ENCODE measurements around the gene PIP5K1C. TPM values are rescaled to one million over a fixed set of nuclear protein-coding genes. Genes with fewer than 3 reads are reported as not detected.
"Not testable (repeated sequence)": the region's sequence is repeated elsewhere in the genome, so short reads cannot be mapped to it uniquely, and the experiment has no call there.

The PIP5K1C gene
- total RNA-seq, 1 experiment from 2014 or later = 24.5 TPM

DNA sequence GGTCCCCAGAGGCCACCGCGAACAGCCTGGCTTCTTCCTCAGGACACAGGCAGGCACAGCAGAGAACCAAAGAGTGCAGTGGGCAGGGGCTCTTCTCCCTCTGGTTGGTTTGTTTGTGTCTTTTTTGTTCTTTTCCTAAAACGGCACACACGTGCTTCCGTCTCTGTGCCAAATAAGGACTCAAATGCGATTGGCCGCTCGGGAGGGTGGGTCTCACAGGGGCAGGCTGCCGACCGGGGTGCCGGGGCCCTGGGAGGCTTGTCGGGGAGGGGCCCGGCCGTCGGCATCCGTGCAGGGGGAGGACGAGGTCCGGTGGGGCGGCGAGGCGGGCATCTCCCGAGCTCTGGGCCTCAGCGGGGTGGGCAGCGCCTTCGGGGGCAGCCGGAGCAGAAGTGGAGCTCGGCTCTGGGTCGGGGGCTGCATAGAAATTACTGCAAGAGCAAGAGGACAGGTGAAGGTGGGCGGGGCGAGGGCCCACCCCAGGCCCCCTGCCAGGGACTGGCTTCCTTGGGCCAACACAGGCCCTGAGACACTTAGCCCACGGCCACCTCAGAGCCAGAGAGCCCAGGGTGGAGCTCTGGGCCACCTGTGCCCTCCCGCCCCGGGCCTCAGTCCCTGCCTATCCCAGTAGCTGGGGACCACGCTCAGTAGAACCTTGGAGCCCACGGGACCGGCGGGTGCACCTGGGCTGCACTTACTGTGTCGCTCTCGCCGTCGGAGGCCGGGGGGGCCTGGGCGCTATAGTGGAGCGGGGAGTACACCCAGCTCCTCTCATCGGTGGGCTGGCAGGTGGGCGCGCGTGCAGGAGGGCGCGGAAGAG is 67.3 kb downstream of the PIP5K1C start:
- DNase-seq = no peak
- H3K36me3 ChIP-seq (ENCODE audit: control insufficient read depth, insufficient read depth, low read length) = no peaks in the 10 kb centered on the region
- Mint-ChIP-seq H3K9me3 (ENCODE audit: unreplicated experiment) (no peaks in the 10 kb centered on the region), H3K36me3 (ENCODE audit: insufficient read depth, unreplicated experiment) (peaks cover 30% of the 10 kb centered on the region), H3K27ac (ENCODE audit: unreplicated experiment) (no peak overlapping the region), H3K4me3 (ENCODE audit: unreplicated experiment) (no peak overlapping the region), H3K27me3 (ENCODE audit: insufficient read depth, unreplicated experiment) (no peaks in the 10 kb centered on the region), H3K4me1 (ENCODE audit: low read depth, unreplicated experiment) (no peaks in the 10 kb centered on the region)
- no TSS peak for BruUV-seq (replicated peaks)
- intact Hi-C loops (cut with micrococcal nuclease; ENCODE audit: unreplicated experiment) = no loop called here
- H3K9me3 ChIP-seq = no peaks in the 10 kb centered on the region
- ChIA-PET POLR2A (no interaction called here), CTCF (no interaction called here)
- TF ChIP-seq, protein P1, sequence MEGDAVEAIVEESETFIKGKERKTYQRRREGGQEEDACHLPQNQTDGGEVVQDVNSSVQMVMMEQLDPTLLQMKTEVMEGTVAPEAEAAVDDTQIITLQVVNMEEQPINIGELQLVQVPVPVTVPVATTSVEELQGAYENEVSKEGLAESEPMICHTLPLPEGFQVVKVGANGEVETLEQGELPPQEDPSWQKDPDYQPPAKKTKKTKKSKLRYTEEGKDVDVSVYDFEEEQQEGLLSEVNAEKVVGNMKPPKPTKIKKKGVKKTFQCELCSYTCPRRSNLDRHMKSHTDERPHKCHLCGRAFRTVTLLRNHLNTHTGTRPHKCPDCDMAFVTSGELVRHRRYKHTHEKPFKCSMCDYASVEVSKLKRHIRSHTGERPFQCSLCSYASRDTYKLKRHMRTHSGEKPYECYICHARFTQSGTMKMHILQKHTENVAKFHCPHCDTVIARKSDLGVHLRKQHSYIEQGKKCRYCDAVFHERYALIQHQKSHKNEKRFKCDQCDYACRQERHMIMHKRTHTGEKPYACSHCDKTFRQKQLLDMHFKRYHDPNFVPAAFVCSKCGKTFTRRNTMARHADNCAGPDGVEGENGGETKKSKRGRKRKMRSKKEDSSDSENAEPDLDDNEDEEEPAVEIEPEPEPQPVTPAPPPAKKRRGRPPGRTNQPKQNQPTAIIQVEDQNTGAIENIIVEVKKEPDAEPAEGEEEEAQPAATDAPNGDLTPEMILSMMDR (IDR thresholded peaks at IDR 0.05; ENCODE audit: insufficient read depth in 1 of 2, low read depth in 1 of 2, low read length in 1 of 2, severe bottlenecking in 1 of 2, unreplicated experiment in 1 of 2) = no peak
- H3K27me3 ChIP-seq (replicated peaks; ENCODE audit: control insufficient read depth, insufficient read depth, low read length) = no peaks in the 10 kb centered on the region
- H3K4me3 ChIP-seq (ENCODE audit: low read depth, low read length) = no peak overlapping the region
- H3K4me1 ChIP-seq = no peaks in the 10 kb centered on the region

DNA sequence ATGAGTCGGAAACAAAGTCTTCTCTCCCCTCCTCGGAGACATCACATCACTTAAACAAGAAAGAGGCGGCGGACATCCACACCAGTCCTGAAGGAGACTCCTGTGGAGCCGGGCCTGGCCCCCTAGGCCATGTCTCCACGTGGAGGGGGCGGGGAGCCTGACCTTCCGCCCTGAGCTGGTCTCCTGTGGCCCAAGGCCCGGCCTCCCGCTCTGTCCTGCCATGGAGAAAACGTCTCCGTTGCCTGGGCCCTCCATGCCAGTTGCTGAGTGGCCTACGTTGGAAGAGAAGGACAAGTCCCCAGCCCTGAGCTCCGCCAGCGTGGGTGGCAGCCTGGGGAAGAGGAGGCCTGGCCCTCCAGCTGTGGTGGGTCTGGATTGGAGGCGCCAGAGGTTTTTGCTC is 68.2 kb downstream of the PIP5K1C start:
- no peak for DNase-seq
- intact Hi-C loops (cut with micrococcal nuclease; ENCODE audit: unreplicated experiment) = no loop called here
- Mint-ChIP-seq H3K4me1 (ENCODE audit: low read depth, unreplicated experiment) (no peaks in the 10 kb centered on the region), H3K36me3 (ENCODE audit: insufficient read depth, unreplicated experiment) (peaks cover 32% of the 10 kb centered on the region), H3K9me3 (ENCODE audit: unreplicated experiment) (no peaks in the 10 kb centered on the region), H3K27ac (ENCODE audit: unreplicated experiment) (no peak overlapping the region), H3K4me3 (ENCODE audit: unreplicated experiment) (no peak overlapping the region), H3K27me3 (ENCODE audit: insufficient read depth, unreplicated experiment) (no peaks in the 10 kb centered on the region)
- Histone ChIP-seq H3K9me3 (no peaks in the 10 kb centered on the region), H3K36me3 (ENCODE audit: control insufficient read depth, insufficient read depth, low read length) (no peaks in the 10 kb centered on the region), H3K4me1 (no peaks in the 10 kb centered on the region), H3K27me3 (replicated peaks; ENCODE audit: control insufficient read depth, insufficient read depth, low read length) (no peaks in the 10 kb centered on the region), H3K4me3 (ENCODE audit: low read depth, low read length) (no peak overlapping the region)
- CTCF ChIA-PET = no interaction called here
- TF ChIP-seq, protein P1 (IDR thresholded peaks at IDR 0.05; ENCODE audit: insufficient read depth in 1 of 2, low read depth in 1 of 2, low read length in 1 of 2, severe bottlenecking in 1 of 2, unreplicated experiment in 1 of 2) = no peak
- POLR2A ChIA-PET = no interaction called here
- BruUV-seq (replicated peaks) = no TSS peak

DNA sequence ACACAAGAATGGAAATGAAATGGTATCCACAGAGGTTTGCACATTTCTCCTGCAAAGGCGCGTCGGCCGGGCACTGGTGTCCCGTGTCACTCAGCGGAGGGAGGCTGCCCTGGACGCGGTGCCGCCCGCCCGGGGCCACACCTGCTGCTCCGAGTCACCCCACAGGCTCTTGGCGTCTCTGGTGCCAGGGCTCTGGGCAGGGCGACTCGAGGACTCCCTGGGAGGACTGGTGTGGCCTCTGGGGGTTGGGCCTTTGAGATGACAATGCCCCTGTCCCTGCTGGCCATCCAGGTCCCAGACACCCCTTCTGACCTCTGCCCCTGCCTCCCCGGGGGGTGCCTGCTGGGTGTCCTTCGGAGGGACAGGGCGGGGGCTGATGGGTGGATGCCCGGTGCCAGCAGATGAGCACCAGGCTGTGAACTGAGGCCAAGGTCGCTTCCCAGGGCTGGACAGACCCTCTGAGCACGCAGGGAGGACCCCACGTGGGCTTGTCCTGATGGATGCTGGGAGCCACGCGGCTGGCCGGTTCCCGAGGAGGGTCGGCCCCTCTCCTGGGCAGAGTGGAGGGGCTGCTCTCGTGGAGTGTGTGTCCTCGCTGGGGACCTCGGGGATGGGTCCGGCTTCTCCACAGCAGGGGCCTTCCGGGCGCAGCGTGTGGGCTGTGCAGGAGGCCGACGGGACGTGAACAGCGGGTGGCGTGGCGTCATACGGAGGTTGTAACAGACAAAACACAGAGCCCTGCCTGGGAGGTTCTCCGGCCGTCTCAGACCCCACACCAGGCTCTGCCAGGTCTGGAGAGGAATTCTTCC is 69.0 kb downstream of the PIP5K1C start:
- BruUV-seq (replicated peaks) = no TSS peak

DNA sequence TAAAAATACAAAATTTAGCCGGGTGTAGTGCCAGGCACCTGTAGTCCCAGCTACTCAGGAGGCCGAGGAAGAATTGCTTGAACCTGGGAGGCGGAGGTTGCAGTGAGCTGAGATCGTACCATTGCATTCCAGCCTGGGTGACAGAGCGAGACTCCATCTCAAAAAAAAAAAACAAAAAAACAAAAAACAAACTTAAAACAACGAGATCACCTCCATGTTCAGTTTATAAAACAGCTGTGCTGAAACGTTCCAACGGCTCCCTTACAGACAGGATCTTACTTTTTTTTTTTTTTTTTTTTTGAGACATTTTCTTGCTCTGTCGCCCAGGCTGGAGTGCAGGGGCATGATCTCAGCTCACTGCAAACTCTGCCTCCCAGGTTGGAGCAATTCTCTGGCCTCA is 71.5 kb downstream of the PIP5K1C start:
- intact Hi-C loops (cut with micrococcal nuclease; ENCODE audit: unreplicated experiment) = loop anchor here (10.0 kb wide), 1 partner anchor 74 kb away; the partner anchor contains the start of gene MFSD12

More for the DNA sequence above, 69.0 kb downstream of the PIP5K1C start:
- H3K4me3 Mint-ChIP-seq (ENCODE audit: unreplicated experiment) = no peak overlapping the region
- no peaks in the 10 kb centered on the region for H3K9me3 Mint-ChIP-seq (ENCODE audit: unreplicated experiment)
- no peak for DNase-seq
- H3K4me1 Mint-ChIP-seq (ENCODE audit: low read depth, unreplicated experiment) = no peaks in the 10 kb centered on the region
- Histone ChIP-seq H3K27me3 (replicated peaks; ENCODE audit: control insufficient read depth, insufficient read depth, low read length) (no peaks in the 10 kb centered on the region), H3K4me3 (ENCODE audit: low read depth, low read length) (no peak overlapping the region), H3K4me1 (no peaks in the 10 kb centered on the region), H3K36me3 (ENCODE audit: control insufficient read depth, insufficient read depth, low read length) (no peaks in the 10 kb centered on the region), H3K9me3 (no peaks in the 10 kb centered on the region)
- POLR2A ChIA-PET = no interaction called here
- no peaks in the 10 kb centered on the region for H3K27me3 Mint-ChIP-seq (ENCODE audit: insufficient read depth, unreplicated experiment)
- CTCF ChIA-PET = no interaction called here
- TF ChIP-seq, protein P1 (IDR thresholded peaks at IDR 0.05; ENCODE audit: insufficient read depth in 1 of 2, low read depth in 1 of 2, low read length in 1 of 2, severe bottlenecking in 1 of 2, unreplicated experiment in 1 of 2) = no peak
- intact Hi-C loops (cut with micrococcal nuclease; ENCODE audit: unreplicated experiment) = no loop called here
- peaks cover 40% of the 10 kb centered on the region for H3K36me3 Mint-ChIP-seq (ENCODE audit: insufficient read depth, unreplicated experiment)
- no peak overlapping the region for H3K27ac Mint-ChIP-seq (ENCODE audit: unreplicated experiment)

More for the DNA sequence above, 71.5 kb downstream of the PIP5K1C start:
- BruUV-seq (replicated peaks); H3K4me1 ChIP-seq; H3K27ac Mint-ChIP-seq (ENCODE audit: unreplicated experiment); H3K36me3 ChIP-seq (ENCODE audit: control insufficient read depth, insufficient read depth, low read length); H3K4me1 Mint-ChIP-seq (ENCODE audit: low read depth, unreplicated experiment); DNase-seq; H3K27me3 Mint-ChIP-seq (ENCODE audit: insufficient read depth, unreplicated experiment); H3K27me3 ChIP-seq (replicated peaks; ENCODE audit: control insufficient read depth, insufficient read depth, low read length); H3K4me3 Mint-ChIP-seq (ENCODE audit: unreplicated experiment); POLR2A ChIA-PET; H3K4me3 ChIP-seq (ENCODE audit: low read depth, low read length); H3K9me3 Mint-ChIP-seq (ENCODE audit: unreplicated experiment); H3K9me3 ChIP-seq: not testable (repeated sequence)
- H3K36me3 Mint-ChIP-seq (ENCODE audit: insufficient read depth, unreplicated experiment) = peaks cover 41% of the 10 kb centered on the region
- CTCF ChIA-PET = interaction anchor here (0.7 kb wide), 1 partner anchor 84 kb away, joined by 7 read pairs; no protein-coding TSS in a partner anchor
